KMS-11 (cell line): ENCODE measurements around the gene HSD17B10.

Experiments
- H2AFZ ChIP-seq: fragments of 200-600 bp; sonication (generic); 2 replicates; pipeline ENCODE4 v1.6.1; 2016; ENCODE audit warnings: antibody characterized with exemption, mixed run types, low read depth
- H3K27ac ChIP-seq: fragments of 200-600 bp; sonication (generic); 2 replicates; pipeline ENCODE4 v1.6.1; 2016; ENCODE audit warnings: mild to moderate bottlenecking, mixed run types
- H3K27me3 ChIP-seq: fragments of 200-600 bp; sonication (generic); 2 replicates; pipeline ENCODE4 v1.6.1; 2017; ENCODE audit warnings: mild to moderate bottlenecking, low read depth, mixed run types, moderate library complexity; ENCODE audit not compliant: insufficient read depth
- H3K36me3 ChIP-seq: fragments of 200-600 bp; sonication (generic); 2 replicates; pipeline ENCODE4 v1.6.1; 2017; ENCODE audit warnings: mild to moderate bottlenecking, mixed run types; ENCODE audit not compliant: insufficient read depth
- H3K4me1 ChIP-seq: fragments of 200-600 bp; sonication (generic); 2 replicates; pipeline ENCODE4 v1.6.1; 2016; ENCODE audit warnings: mild to moderate bottlenecking, low read depth, mixed run types; ENCODE audit not compliant: poor library complexity, severe bottlenecking
- H3K4me2 ChIP-seq: fragments of 200-600 bp; sonication (generic); 2 replicates; pipeline ENCODE4 v1.7.0; 2016; ENCODE audit warnings: mild to moderate bottlenecking, mixed run types
- H3K4me3 ChIP-seq: fragments of 200-600 bp; sonication (generic); IDR thresholded peaks from 2 replicates; pipeline ENCODE4 v1.6.1; 2017; ENCODE audit warnings: low read depth, low read length, mixed read lengths; ENCODE audit not compliant: insufficient read depth
- H3K79me2 ChIP-seq: fragments of 200-600 bp; sonication (generic); 2 replicates; pipeline ENCODE4 v1.6.1; 2016; ENCODE audit warnings: low read depth, mixed run types; ENCODE audit not compliant: insufficient read depth
- H3K9ac ChIP-seq: fragments of 200-600 bp; sonication (generic); 2 replicates; pipeline ENCODE4 v1.6.1; 2016; ENCODE audit warnings: mild to moderate bottlenecking, mixed run types
- H4K20me1 ChIP-seq: fragments of 200-600 bp; sonication (generic); 2 replicates; pipeline ENCODE4 v1.6.1; 2016; ENCODE audit warnings: mild to moderate bottlenecking, mixed run types; ENCODE audit not compliant: insufficient read depth
- CTCF ChIP-seq: fragments of 200-600 bp; sonication (generic); conservative IDR thresholded peaks from 2 replicates; pipeline ENCODE4 v1.6.1; 2017; ENCODE audit warnings: low read depth, mild to moderate bottlenecking, antibody characterized with exemption, low read length, moderate library complexity, mixed read lengths

Gene HSD17B10

GRCh38 chrX:53458082-53458481 lies 23.9 kb upstream of the HSD17B10 start:
- no peaks in the 10 kb centered on the region for H4K20me1 ChIP-seq
- H3K79me2 ChIP-seq, result no peaks in the 10 kb centered on the region
- no peaks in the 10 kb centered on the region for H3K4me1 ChIP-seq
- H3K4me2 ChIP-seq, result no peak overlapping the region
- H2AFZ ChIP-seq, result no peak overlapping the region
- no peaks in the 10 kb centered on the region for H3K27me3 ChIP-seq
- H3K27ac ChIP-seq, result no peak overlapping the region
- H3K9ac ChIP-seq, result no peak overlapping the region
- no peaks in the 10 kb centered on the region for H3K36me3 ChIP-seq
- H3K4me3 ChIP-seq, result no peak overlapping the region
- TF ChIP-seq CTCF, result no peak

- no peaks in the 10 kb centered on the region for H3K27me3 ChIP-seq
- no peaks in the 10 kb centered on the region for H3K4me1 ChIP-seq
- H3K9ac ChIP-seq, result no peak overlapping the region
- H3K4me2 ChIP-seq, result no peak overlapping the region
- no peak overlapping the region for H2AFZ ChIP-seq
- H3K36me3 ChIP-seq, result no peaks in the 10 kb centered on the region
- H4K20me1 ChIP-seq, result no peaks in the 10 kb centered on the region
- no peak for TF ChIP-seq CTCF
- no peak overlapping the region for H3K27ac ChIP-seq
- no peaks in the 10 kb centered on the region for H3K79me2 ChIP-seq
- no peak overlapping the region for H3K4me3 ChIP-seq
Measured at GRCh38 chrX:53456254-53456653, 22.1 kb upstream of the HSD17B10 start.

GRCh38 chrX:53452812-53453211 lies 18.6 kb upstream of the HSD17B10 start:
- no peaks in the 10 kb centered on the region for H3K79me2 ChIP-seq
- H4K20me1 ChIP-seq, result no peaks in the 10 kb centered on the region
- H3K4me2 ChIP-seq, result no peak overlapping the region
- H3K4me1 ChIP-seq, result no peaks in the 10 kb centered on the region
- no peak for TF ChIP-seq CTCF
- no peaks in the 10 kb centered on the region for H3K36me3 ChIP-seq
- H3K9ac ChIP-seq, result no peak overlapping the region
- H3K4me3 ChIP-seq, result no peak overlapping the region
- no peak overlapping the region for H2AFZ ChIP-seq
- H3K27me3 ChIP-seq, result no peaks in the 10 kb centered on the region
- no peak overlapping the region for H3K27ac ChIP-seq

- H3K4me2 ChIP-seq, result no peak overlapping the region
- peaks cover 6% of the 10 kb centered on the region for H3K4me1 ChIP-seq
- no peaks in the 10 kb centered on the region for H3K79me2 ChIP-seq
- H4K20me1 ChIP-seq, result no peaks in the 10 kb centered on the region
- no peak overlapping the region for H2AFZ ChIP-seq
- no peak for TF ChIP-seq CTCF
- no peaks in the 10 kb centered on the region for H3K36me3 ChIP-seq
- H3K27ac ChIP-seq, result no peak overlapping the region
- no peak overlapping the region for H3K9ac ChIP-seq
- H3K27me3 ChIP-seq, result no peaks in the 10 kb centered on the region
- no peak overlapping the region for H3K4me3 ChIP-seq
Measured at GRCh38 chrX:53449632-53450031, 15.5 kb upstream of the HSD17B10 start.
